Stimulated activated CD4-positive, alpha-beta T cell treated with anti-CD3 and anti-CD28 coated beads, TNF-alpha, amount 100 ng/mL, for 4 hours (primary cell): Measurements from ENCODE around the gene TTC23.

Experiments
- DNase-seq, 3 experiments: peaks; one replicate each; pipeline ENCODE4 v3.0.0-alpha.2; 2020; ENCODE audit warnings: low read depth in 3 of 3

Gene TTC23

GRCh38 chr15:99104788-99105513 is 144.4 kb downstream of the TTC23 start, which contains the start of gene SYNM:
TSS of gene SYNM (plus strand) at chr15:99105080. CDS start at chr15:99105200, 120 bp downstream.
- DNase-seq = peak in 1 of 3 experiments; percentile 10

GRCh38 chr15:99103279-99103678 is 146.1 kb downstream of the TTC23 start:
- DNase-seq = no peak

GRCh38 chr15:99102332-99103235 is 146.8 kb downstream of the TTC23 start:
- no peak for DNase-seq

DNA sequence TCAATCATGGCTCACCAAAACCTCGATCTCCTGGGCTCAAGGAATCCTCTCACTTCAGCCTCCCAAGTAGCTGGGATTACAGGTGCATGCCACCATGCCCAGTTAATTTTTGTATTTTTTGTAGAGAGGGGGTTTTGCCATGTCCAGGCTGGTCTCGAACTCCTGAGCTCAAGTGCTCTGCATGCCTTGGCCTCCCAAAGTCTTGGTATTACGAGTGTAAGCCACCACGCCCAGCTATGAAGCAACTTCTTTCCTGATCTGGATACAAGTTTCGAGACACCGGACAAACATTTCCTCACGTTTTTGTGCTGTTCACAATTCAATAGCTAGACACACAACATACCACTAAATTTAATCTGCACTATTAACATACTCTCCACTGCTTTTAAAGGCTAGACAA is 147.9 kb downstream of the TTC23 start:
- no peak for DNase-seq

DNA sequence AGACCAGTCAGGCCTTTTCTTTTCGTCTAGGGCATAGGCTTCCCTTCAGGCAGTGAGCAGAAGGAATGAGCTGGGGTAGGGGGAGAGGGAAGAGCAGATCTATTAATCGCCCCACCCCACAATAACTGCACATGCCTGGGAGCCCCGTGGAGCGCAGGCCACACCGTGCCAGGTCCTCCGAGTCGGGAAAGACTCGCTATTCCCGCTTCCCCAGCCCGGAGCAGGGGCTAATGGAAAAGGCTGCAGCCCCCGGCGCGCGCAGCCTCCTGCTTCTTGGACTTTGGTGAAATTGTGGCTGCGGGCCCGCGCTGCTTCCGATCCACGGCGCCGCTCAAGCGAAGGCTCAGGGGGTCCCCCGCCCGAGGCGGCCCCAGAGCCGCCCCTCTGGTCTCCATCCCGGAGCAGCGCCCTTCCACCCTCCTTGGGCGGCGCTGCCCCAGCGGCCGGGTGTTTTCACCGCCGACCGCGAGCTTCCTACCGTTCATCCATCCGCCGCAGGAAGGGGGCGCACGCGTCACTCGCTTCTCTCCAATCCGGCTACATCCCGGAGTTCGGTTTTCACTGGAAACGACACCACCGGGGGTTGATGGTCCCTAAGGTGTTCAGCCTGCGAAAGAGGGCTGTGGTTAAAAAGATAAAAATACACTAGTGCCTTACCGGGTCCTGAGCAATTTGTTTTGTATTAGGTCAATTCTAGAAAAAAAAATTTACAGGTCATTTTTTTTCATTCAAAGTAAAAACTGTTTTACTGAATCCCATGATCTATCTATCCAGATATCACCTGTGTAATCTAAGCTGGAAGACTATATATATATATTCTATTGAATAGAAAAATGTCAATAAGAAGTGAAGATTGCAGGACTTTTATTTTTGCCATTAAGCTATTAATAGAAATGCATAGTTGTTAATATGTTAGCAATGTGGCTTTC is 148.9 kb downstream of the TTC23 start:
- DNase-seq = peak in 1 of 3 experiments; percentile 17

DNA sequence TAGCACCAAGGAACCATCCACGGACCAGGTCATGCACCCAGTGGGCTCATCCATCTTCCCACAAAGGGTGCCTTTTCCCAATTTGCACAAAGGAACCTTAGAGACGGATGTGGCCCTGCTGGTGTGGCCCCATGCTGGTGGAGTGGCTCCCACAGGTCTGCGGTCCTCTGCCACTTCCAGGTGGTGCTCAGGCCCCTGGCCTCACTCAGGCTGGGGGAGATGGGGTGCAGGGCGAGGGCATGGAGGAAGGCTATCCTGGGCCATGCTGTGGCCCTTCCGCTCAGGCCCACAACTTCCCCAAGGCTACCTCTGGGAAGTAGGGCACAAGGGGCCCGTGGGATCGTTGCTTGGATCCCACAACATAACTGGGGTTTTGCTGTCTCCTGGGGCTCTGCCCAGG is 149.7 kb downstream of the TTC23 start:
- no peak for DNase-seq

DNA sequence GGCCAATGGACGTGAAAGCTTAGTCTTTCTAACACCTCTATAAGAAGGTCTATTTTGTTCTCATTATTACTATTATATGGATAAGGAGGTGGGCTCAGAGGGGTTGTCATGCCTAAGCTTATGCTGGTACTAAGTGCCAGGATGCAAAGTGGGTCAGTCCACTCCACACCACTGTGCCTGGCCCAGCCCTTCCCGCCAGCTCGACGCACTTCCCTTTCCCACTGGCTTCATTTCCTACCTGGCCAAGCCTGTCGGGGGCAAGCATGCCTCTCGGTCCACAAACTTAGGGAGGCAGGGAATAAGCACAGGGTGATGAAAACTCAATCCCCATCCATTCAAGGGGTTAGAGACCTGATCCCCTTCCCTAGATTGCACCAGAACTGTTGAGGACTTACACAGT is 150.4 kb downstream of the TTC23 start:
- DNase-seq = no peak

DNA sequence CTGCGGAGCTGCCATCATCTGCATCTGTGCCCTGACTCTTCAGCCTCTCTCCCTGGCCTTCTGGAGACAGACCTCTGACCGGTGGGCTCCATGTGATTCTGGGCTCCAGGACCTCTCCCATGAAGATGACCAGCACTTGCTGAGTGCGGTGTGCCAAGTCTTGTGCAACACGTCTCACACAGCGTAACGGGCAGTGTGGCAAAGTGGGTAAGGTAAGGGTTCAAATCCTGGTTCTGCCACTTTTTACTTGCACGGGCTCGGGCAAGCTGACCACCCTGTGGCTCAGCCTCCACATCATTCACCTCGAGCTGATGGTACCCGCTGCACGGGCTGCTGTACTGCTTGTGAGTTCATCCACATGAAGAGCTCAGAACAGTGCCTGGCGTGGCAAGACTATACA is 151.0 kb downstream of the TTC23 start:
- DNase-seq = no peak

DNA sequence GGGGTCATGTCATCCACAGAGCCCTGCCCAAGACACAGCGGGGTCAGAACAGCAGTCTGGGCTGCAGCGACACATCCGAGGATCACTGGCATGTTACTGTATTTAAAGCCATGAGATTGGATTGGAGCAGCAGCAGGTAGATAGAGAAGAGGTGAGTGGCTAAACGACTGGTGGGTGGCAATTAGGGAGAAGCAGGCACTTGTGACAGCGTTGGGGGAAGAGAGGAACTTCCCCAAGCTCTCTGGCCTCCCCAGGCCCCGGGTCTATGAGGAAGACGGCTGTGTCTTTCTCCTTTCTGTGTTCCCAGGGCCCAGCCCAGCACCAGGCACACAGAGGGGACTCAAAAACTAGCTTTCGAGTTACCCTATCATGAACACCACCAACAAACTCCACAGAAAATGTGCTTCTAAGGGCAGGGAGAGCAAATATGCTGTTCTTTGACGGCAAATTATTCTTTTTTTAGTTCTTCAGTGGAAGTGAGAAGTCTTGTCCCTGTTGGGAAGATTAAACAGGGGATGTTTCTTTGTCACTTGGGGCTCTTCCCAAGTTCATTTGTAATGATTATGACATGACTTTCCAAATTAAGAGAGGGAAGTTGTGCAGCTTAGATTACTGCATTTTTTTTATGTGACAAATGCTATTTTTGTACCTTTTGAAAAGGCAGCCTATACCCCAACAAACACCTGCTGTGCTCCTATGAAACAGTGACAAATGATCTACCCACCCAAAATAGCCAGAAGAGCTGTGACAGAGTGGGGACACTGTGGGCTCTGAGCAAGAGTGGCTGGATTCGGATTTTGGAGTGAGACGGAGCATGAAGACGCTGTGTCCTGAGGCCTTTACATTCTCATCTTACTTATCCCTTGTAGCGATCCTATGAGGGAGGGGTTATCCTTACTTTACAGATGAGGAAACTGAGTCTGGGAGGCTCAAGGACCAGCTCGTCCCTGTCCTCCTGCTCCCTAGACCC is 151.7 kb downstream of the TTC23 start:
- no peak for DNase-seq

DNA sequence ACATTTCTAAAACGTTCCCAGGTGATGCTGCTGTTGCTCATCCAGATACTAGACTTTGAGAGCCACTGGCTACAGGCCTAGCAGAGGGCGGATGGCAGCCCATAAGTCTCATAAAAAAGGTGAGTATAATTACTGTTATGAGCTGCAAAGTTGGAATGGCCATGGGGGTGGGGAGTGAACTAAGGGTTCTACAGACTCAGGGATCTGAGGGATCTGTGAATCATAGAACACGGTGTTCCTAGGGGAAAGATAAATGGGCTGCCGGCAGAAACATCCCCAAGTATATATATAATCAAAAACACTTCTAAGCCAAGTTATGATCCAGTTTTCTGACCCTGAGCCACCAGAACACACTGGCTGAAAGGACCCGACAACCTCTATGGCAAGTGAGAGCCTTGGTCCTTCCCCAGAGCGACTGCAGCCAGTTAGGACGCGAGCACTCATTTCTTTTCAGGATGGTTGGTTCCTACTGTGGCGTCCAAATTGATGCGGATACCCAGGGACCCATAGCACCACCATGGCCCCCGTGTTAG is 152.4 kb downstream of the TTC23 start:
- DNase-seq = no peak

GRCh38 chr15:99096173-99096893 is 153.0 kb downstream of the TTC23 start:
- no peak for DNase-seq

DNA sequence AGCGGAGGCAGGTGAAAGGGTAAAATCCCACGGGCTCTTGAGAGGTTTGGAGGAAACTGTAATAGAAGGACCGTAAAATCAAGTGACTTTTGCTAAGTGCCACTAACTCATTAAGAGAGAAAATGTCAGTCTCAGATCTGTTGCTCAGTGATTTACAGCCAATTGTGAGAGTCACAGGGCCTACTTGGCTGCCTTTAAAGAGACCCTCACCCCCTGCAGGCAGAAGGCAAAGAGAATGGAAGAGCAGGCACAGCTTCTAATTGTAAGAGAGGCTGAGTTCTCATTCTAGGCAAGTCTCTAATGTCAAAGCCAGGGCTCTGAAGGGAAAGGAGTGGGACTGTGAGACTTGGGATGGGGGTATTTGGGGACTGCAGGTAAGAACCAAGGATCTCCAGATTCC is 153.8 kb downstream of the TTC23 start:
- no peak for DNase-seq

DNA sequence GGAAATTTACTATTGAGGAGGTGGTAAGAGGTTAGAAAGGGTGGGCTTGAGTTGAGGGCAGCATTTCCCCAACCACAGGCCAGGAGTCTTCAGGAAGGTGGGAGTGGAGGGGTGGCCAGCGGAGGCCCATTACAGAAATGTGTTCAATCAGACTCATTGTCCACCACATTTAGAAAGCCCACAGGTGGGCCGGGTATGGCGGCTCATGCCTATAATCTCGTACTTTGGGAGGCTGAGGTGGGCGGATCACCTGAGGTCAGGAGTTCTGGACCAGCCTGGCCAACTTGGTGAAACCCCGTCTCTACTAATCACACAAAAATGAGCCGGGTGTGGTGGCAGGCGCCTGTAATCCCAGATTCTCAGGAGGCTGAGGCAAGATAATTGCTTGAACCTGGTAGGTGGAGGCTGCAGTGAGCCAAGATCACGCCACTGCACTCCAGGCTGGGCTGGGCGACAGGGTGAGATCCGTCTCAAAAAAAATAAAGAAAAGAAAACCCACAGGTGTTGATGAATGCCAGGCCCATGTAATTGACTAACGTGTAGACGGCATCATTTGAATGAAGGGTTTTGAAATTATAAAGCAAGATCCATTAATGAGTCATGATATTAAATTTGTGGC is 156.7 kb downstream of the TTC23 start:
- no peak for DNase-seq

- DNase-seq = no peak
Measured at GRCh38 chr15:99090938-99091337, 158.4 kb downstream of the TTC23 start.

GRCh38 chr15:99090011-99090699 is 159.2 kb downstream of the TTC23 start:
- DNase-seq = no peak

- no peak for DNase-seq
Measured at GRCh38 chr15:99087405-99087943, 161.9 kb downstream of the TTC23 start.

DNA sequence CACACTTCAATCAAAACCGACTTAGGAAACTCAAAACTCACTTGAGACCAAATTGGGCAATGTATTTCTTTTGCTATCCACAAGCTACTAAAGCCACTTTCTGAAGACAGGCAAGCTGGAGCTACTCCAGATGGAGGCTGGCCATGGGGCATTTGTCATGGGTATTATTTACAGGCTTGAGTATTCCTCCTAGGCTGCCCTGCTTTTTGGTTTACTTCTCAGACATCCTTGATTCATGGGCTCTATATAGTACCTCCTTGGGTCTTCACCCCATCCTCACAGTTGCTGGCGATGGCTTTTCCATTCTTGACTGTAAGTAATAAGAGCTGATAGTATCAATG is 163.1 kb downstream of the TTC23 start:
- DNase-seq = no peak
